ENCODE results near the gene CGN.
"Not testable (repeated sequence)": the region's sequence is repeated elsewhere in the genome, so short reads cannot be mapped to it uniquely, and the experiment has no call there.

The CGN gene

GRCh38 chr1:151520359-151520758 lies 9.2 kb downstream of the CGN start:
- H3K4me3 ChIP-seq (ENCODE audit: low read length) = no peak overlapping the region
- TF ChIP-seq CTCF (conservative IDR thresholded peaks at IDR 0.05; ENCODE audit: low read length) = peak; percentile 17; the same call in 1 of the 2 replicates
- no peak for DNase-seq (ENCODE audit: low read depth)

GRCh38 chr1:151522427-151522826 lies 11.2 kb downstream of the CGN start:
- not testable (repeated sequence) for H3K4me3 ChIP-seq (ENCODE audit: low read length)

DNA sequence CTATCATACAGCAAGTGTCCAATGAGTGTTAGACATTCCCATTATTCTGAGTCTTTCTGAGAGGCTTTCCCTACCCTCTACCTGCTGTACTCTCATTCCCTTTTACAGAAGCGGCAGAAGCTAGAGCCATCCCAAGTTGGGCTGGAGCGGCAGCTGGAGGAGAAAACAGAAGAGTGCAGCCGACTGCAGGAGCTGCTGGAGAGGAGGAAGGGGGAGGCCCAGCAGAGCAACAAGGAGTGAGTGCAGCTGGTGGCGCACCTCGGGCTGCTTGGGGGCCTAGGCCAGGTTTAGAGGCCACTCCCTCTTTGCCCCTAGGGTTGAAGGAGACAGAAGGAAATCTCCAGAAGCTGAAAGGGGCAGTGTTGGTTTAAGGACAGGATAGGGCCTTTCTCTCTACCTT lies 12.1 kb downstream of the CGN start:
- no peak for DNase-seq (ENCODE audit: low read depth)
- no peak for TF ChIP-seq CTCF (conservative IDR thresholded peaks at IDR 0.05; ENCODE audit: low read length)
- no peak overlapping the region for H3K4me3 ChIP-seq (ENCODE audit: low read length)

More at GRCh38 chr1:151522427-151522826, 11.2 kb downstream of the CGN start:
- DNase-seq (ENCODE audit: low read depth) = not testable (repeated sequence)

DNA sequence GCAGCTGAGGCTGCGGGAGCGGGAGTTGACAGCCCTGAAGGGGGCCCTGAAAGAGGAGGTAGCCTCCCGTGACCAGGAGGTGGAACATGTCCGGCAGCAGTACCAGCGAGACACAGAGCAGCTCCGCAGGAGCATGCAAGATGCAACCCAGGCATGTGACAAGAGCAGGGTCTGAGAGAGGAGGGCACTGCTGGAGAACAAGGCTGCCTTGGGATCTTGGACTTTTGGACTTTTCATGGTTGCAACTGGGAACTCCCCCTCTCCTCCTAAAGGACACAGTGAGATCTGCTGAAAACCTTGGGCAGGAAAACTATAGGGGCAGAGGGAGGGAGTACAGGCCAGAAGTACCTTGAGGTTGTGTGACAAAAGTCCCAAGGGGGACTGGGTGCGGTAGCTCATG lies 13.5 kb downstream of the CGN start:
- no peak for DNase-seq (ENCODE audit: low read depth)
- TF ChIP-seq CTCF (conservative IDR thresholded peaks at IDR 0.05; ENCODE audit: low read length) = no peak
- no peak overlapping the region for H3K4me3 ChIP-seq (ENCODE audit: low read length)

GRCh38 chr1:151526735-151527525 lies 15.7 kb downstream of the CGN start:
- no peak overlapping the region for H3K4me3 ChIP-seq (ENCODE audit: low read length)
- TF ChIP-seq CTCF (conservative IDR thresholded peaks at IDR 0.05; ENCODE audit: low read length) = no peak
- no peak for DNase-seq (ENCODE audit: low read depth)

DNA sequence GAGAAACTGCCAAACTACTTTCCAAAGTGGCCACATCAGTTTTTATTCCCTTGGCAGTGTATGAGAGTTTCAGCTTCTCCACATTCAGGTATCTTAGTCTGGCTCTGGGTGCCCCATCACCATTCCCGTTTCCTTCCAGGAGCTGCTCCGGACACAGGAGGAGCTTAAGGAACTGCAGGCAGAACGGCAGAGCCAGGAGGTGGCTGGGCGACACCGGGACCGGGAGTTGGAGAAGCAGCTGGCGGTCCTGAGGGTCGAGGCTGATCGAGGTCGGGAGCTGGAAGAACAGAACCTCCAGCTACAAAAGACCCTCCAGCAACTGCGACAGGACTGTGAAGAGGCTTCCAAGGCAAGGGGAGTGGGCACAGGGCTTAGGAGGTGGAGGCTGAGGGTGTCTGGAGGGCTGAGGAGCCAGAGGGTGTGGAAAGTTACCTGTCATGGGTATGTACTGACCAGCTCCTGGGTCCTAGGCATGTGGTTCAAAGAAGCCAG lies 18.1 kb downstream of the CGN start:
- TF ChIP-seq CTCF (conservative IDR thresholded peaks at IDR 0.05; ENCODE audit: low read length) = no peak
- no peak for DNase-seq (ENCODE audit: low read depth)
- H3K4me3 ChIP-seq (ENCODE audit: low read length) = no peak overlapping the region

DNA sequence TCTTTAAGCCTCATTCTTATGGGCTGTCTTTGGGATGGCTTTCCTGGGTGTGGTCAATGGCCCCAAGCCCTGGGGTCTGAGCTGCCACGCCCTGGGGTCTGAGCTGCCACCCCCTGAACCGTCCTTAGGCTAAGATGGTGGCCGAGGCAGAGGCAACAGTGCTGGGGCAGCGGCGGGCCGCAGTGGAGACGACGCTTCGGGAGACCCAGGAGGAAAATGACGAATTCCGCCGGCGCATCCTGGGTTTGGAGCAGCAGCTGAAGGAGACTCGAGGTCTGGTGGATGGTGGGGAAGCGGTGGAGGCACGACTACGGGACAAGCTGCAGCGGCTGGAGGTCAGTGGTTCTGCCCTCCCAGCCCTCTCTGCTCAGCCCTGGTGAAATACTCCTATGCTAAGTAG lies 18.6 kb downstream of the CGN start:
- no peak for DNase-seq (ENCODE audit: low read depth)
- TF ChIP-seq CTCF (conservative IDR thresholded peaks at IDR 0.05; ENCODE audit: low read length) = no peak
- no peak overlapping the region for H3K4me3 ChIP-seq (ENCODE audit: low read length)
